Lung (tissue), 12 donors: ENCODE data around the gene HECA. TPM values are rescaled to one million over a fixed set of nuclear protein-coding genes. Genes with fewer than 3 reads are reported as not detected.

Experiments used
- ATAC-seq: fragments of 200-7000 bp; cut with Tn5 transposase; one replicate; pipeline ENCODE4 v1.9.1; 2020; ENCODE audit warnings: moderate number of reproducible peaks; ENCODE audit not compliant: insufficient read depth, low FRiP score
- DNase-seq, 3 donors: peaks; one replicate each; pipeline ENCODE4 v3.0.0-alpha.2; 2013 to 2017
- H3K27ac ChIP-seq, 2 donors: one replicate each; pipeline ENCODE4 v1.5.1; 2013; ENCODE audit warnings: mild to moderate bottlenecking in 2 of 2, moderate library complexity in 2 of 2, control low read depth in 1 of 2, inconsistent platforms in 1 of 2, low read depth in 1 of 2, low read length in 1 of 2
- H3K27me3 ChIP-seq, 3 donors: one replicate each; pipeline ENCODE4 v1.5.1; 2013; ENCODE audit warnings: low read length in 2 of 3; ENCODE audit not compliant: control insufficient read depth in 3 of 3, insufficient read depth in 3 of 3
- H3K36me3 ChIP-seq, 4 donors: one replicate each; pipeline ENCODE4 v1.5.1; 2013; ENCODE audit warnings: low read length in 4 of 4, mild to moderate bottlenecking in 1 of 4, moderate library complexity in 1 of 4; ENCODE audit not compliant: control insufficient read depth in 4 of 4, insufficient read depth in 4 of 4
- H3K4me1 ChIP-seq, 5 donors: one replicate each; pipeline ENCODE4 v1.5.1; 2013; ENCODE audit warnings: low read length in 5 of 5, mild to moderate bottlenecking in 2 of 5, moderate library complexity in 1 of 5; ENCODE audit not compliant: control insufficient read depth in 5 of 5, insufficient read depth in 5 of 5
- H3K4me3 ChIP-seq: one replicate; pipeline ENCODE4 v1.5.1; 2013; ENCODE audit warnings: mild to moderate bottlenecking, control low read depth, moderate library complexity
- H3K9ac ChIP-seq, 2 donors: one replicate each; pipeline ENCODE4 v1.5.1; 2013; ENCODE audit warnings: low read length in 2 of 2, control low read depth in 1 of 2; ENCODE audit not compliant: insufficient read depth in 1 of 2
- H3K9me3 ChIP-seq, 4 donors: one replicate each; pipeline ENCODE4 v1.5.1; 2013; ENCODE audit warnings: low read length in 3 of 4, mild to moderate bottlenecking in 1 of 4, moderate library complexity in 1 of 4; ENCODE audit not compliant: control insufficient read depth in 4 of 4, insufficient read depth in 3 of 4
- WGBS, 2 donors: extraction: QIAGEN DNeasy Blood & Tissue Kit; methylation state at CpG; one replicate each; pipeline ENCODE4 v1.1.7; 2013; 5-methylcytosine and 5-hydroxymethylcytosine counted together
- polyA plus RNA-seq, 2 donors: library from polyadenylated mRNA; stranded (reverse); fragments of 200-250 nt; gene quantifications; one replicate each; pipeline ENCODE4 v1.2.1, GENCODE V29; 2013
- total RNA-seq, 2 donors: library from RNA; depleted of rRNA in 1 of 2; stranded (reverse); fragments of >200 nt in 1 of 2; gene quantifications; one replicate each; pipeline ENCODE4 v1.2.1, GENCODE V29; 2014 to 2021
- TF ChIP-seq, protein P1 (sequence below): IDR thresholded peaks from 2 replicates; pipeline ENCODE4 v1.5.1; 2012; ENCODE audit warnings: mild to moderate bottlenecking; ENCODE audit errors: control extremely low read depth, extremely low read depth
- donor health status: control.
- donor health status: control.
- donor health status: Bipolar disorder and iron deficiency.
- donor health status: healthy.
- donor health status: DM: yes; HTN: yes; CAD: no.

HECA gene
- total and polyA plus RNA-seq, 4 donors, result 12.1 to 37.6 (median 21.8) TPM

DNA sequence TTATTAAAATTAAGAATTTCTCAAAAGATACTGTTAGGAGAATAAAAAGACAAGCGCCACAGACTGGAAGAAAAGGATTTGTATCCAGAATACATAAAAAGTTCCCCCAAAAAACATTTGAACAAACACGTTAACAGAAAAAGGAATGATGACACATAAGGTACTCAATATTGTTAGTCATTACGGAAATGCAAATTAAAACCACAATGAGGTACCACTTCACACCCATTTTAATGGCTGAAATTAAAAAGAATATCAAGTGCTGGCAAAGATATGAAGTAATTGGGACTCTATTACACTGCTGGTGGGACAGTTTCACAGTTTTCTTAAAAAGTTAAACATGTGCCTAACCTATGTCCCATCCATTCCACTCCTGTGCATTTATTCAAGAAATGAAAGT lies 51.4 kb downstream of the HECA start:
- TF ChIP-seq, protein P1, sequence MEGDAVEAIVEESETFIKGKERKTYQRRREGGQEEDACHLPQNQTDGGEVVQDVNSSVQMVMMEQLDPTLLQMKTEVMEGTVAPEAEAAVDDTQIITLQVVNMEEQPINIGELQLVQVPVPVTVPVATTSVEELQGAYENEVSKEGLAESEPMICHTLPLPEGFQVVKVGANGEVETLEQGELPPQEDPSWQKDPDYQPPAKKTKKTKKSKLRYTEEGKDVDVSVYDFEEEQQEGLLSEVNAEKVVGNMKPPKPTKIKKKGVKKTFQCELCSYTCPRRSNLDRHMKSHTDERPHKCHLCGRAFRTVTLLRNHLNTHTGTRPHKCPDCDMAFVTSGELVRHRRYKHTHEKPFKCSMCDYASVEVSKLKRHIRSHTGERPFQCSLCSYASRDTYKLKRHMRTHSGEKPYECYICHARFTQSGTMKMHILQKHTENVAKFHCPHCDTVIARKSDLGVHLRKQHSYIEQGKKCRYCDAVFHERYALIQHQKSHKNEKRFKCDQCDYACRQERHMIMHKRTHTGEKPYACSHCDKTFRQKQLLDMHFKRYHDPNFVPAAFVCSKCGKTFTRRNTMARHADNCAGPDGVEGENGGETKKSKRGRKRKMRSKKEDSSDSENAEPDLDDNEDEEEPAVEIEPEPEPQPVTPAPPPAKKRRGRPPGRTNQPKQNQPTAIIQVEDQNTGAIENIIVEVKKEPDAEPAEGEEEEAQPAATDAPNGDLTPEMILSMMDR, result no peak
- Histone ChIP-seq H3K9me3 (no peaks in the 10 kb centered on the region), H3K36me3 (peaks cover 0 to 1% (median 0%) of the 10 kb centered on the region in 4 donors), H3K4me1 (no peaks in the 10 kb centered on the region), H3K4me3 (no peak overlapping the region), H3K9ac (no peak overlapping the region), H3K27me3 (no peaks in the 10 kb centered on the region), H3K27ac (no peak overlapping the region)
- 88 to 94% methylated on average over 3 of the region's 3 CpGs for WGBS, 2 donors
- DNase-seq (no peak), ATAC-seq (no peak)

- Histone ChIP-seq H3K9me3 (no peaks in the 10 kb centered on the region), H3K4me1 (no peaks in the 10 kb centered on the region), H3K27ac (no peak overlapping the region), H3K27me3 (no peaks in the 10 kb centered on the region), H3K4me3 (no peak overlapping the region), H3K9ac (no peak overlapping the region), H3K36me3 (no peaks in the 10 kb centered on the region)
- TF ChIP-seq, protein P1, result no peak
- no peak for DNase-seq
- WGBS, 2 donors, result 94 to 98% methylated on average over 1 of the region's 1 CpG
- no peak for ATAC-seq
Observed at GRCh38 chr6:139186692-139187091, 51.8 kb downstream of the HECA start.

DNA sequence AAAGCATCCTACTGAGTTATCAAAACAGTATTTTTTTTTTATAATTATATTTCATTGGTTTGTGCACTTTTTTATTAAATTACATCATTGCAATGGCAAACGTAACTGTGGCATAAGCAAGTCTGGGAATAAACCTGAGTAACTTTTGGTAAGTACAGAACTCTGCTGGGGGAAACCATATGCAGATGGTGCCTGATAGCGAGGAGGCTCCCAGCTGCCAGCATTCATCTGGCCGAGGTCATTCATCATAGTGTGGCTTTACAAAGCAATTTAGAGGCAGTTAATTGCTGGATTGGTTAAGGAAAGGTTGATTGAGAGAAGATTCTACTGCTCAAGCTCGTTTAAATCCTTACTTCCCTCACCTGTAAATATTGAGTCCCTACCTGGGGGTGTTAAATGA lies 52.6 kb downstream of the HECA start:
- 25 to 37% methylated on average over 4 of the region's 4 CpGs for WGBS, 2 donors
- Histone ChIP-seq H3K27ac (no peak overlapping the region), H3K9me3 (no peaks in the 10 kb centered on the region), H3K27me3 (no peaks in the 10 kb centered on the region), H3K4me1 (no peaks in the 10 kb centered on the region), H3K36me3 (no peaks in the 10 kb centered on the region), H3K4me3 (no peak overlapping the region), H3K9ac (no peak overlapping the region)
- no peak for ATAC-seq
- DNase-seq, result no peak
- TF ChIP-seq, protein P1, result no peak

DNA sequence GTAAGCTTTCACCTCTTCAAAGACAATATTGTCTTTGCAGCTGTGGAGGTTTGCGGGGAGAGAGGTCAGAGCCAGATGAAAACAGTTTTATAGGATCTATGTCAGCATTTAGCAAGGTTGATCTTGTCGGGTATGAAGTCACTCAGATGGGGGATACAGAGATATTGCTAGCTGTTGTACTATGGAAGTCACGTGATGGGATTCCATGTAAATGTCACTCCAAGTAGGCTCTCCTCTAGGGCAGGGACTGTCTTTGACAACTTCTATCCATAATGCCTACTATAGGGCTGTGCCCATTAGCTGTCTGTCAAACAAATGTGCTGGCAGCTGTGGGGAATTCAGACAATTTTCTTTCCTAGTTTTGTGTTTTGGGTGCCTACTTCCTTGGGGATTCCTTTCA lies 54.8 kb downstream of the HECA start:
- no peak for DNase-seq

More for the DNA sequence above, 54.8 kb downstream of the HECA start:
- Histone ChIP-seq H3K9ac (no peak overlapping the region), H3K36me3 (no peaks in the 10 kb centered on the region), H3K9me3 (no peaks in the 10 kb centered on the region), H3K27ac (no peak overlapping the region), H3K4me3 (no peak overlapping the region), H3K4me1 (no peaks in the 10 kb centered on the region), H3K27me3 (no peaks in the 10 kb centered on the region)
- TF ChIP-seq, protein P1, result no peak
- ATAC-seq, result no peak
- WGBS, 2 donors, result 94 to 95% methylated on average over 3 of the region's 3 CpGs
